Lower lobe of right lung (tissue), 2 donors: Measurements from ENCODE around the gene LIMCH1. TPM values are rescaled to one million over a fixed set of nuclear protein-coding genes. Genes with fewer than 3 reads are reported as not detected.

ENCODE experiments used
- ATAC-seq, 2 donors: fragments of 200-7000 bp; cut with Tn5 transposase; one replicate each; pipeline ENCODE4 v1.9.1; 2020 to 2022; ENCODE audit warnings: mild to moderate bottlenecking in 2 of 2, moderate library complexity in 2 of 2
- DNase-seq: peaks from one replicate; pipeline ENCODE4 v3.0.0-alpha.2; 2020
- H3K27ac ChIP-seq: fragments of 200-600 bp; one replicate; pipeline ENCODE4 v1.8.0; 2022
- H3K27me3 ChIP-seq: fragments of 200-600 bp; one replicate; pipeline ENCODE4 v1.8.0; 2022; ENCODE audit warnings: low read depth
- H3K36me3 ChIP-seq: fragments of 200-600 bp; one replicate; pipeline ENCODE4 v1.8.0; 2022; ENCODE audit warnings: mild to moderate bottlenecking
- H3K4me1 ChIP-seq: fragments of 200-600 bp; one replicate; pipeline ENCODE4 v1.8.0; 2022
- H3K4me3 ChIP-seq: fragments of 200-600 bp; one replicate; pipeline ENCODE4 v1.8.0; 2022; ENCODE audit warnings: mild to moderate bottlenecking
- H3K9me3 ChIP-seq: fragments of 200-600 bp; one replicate; pipeline ENCODE4 v1.8.0; 2022
- intact Hi-C: fragments of 100-400 bp; cut with DNase I; formaldehyde crosslinking; loops from one replicate; pipeline ENCODE4 v1.11.0; 2022
- total RNA-seq: library from RNA; stranded (reverse); fragmentation: NEBNext Ultra II Directional; extraction: Animal tissue kit (Norgen Biotek cat#: 25700); gene quantifications from one replicate; pipeline ENCODE4 v1.2.1, GENCODE V29; 2021
- TF ChIP-seq, protein P1 (sequence below): fragments of 200-600 bp; IDR thresholded peaks from one replicate; pipeline ENCODE4 v1.8.0; 2022; ENCODE audit warnings: antibody characterized with exemption, mild to moderate bottlenecking
- donor health status: DM: no; HTN: yes; CAD: no; lungs with severe emphysema.

LIMCH1 gene
- total RNA-seq, 1 donor from 2014 or later, result 267 TPM

DNA sequence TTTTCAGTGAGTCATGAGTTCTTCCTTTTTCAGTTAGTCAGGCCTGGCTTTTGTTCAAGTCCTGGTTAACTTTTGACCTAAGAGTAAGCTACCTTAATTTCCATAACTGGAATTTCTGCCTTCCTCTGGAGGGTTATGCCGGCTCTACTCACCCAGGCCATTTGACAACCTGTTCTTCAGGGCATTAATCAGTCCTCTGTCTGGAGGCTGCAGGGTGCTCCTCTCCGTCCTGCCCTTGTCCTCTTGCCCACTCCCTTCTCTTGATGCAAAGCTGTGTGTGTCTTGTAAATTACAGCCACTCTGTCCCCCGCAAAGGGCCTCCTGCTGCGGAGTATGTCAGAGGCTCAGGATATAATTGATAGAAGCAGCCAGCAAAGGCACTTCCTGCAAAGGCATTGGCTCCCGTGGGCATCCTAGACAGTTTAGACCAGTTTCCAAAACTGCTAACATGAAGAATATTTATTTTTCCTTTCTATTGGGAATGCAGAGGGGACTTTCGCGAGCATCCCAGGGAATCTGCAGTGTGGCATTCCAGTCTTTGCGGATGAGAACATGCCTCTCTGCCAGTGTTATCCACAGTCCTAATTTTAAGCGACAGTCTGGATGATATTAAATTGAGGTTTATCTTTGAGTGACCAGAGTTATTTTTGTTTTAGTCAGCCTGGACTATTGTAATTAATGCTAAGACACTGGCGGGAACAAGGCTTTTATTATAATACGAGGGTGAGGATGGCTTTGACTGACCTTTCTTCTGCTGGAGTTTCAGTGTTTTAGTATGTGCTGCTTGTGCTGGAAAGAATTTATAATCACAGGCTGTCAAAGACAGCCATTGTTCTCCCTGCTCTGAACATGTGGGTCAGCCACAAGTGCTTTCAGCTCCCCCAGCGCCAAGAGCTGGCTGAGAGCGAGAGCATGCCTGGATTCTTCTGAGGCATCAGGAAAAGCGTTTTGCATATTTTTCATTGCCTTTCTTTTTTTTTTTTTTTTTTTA is 74.2 kb downstream of the LIMCH1 start:
- TF ChIP-seq, protein P1, sequence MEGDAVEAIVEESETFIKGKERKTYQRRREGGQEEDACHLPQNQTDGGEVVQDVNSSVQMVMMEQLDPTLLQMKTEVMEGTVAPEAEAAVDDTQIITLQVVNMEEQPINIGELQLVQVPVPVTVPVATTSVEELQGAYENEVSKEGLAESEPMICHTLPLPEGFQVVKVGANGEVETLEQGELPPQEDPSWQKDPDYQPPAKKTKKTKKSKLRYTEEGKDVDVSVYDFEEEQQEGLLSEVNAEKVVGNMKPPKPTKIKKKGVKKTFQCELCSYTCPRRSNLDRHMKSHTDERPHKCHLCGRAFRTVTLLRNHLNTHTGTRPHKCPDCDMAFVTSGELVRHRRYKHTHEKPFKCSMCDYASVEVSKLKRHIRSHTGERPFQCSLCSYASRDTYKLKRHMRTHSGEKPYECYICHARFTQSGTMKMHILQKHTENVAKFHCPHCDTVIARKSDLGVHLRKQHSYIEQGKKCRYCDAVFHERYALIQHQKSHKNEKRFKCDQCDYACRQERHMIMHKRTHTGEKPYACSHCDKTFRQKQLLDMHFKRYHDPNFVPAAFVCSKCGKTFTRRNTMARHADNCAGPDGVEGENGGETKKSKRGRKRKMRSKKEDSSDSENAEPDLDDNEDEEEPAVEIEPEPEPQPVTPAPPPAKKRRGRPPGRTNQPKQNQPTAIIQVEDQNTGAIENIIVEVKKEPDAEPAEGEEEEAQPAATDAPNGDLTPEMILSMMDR, result no peak
- ATAC-seq, result peak; percentile 77 to 86
- H3K4me3 ChIP-seq, result no peak overlapping the region
- no peak overlapping the region for H3K27ac ChIP-seq
- H3K9me3 ChIP-seq, result no peaks in the 10 kb centered on the region
- no peaks in the 10 kb centered on the region for H3K27me3 ChIP-seq
- H3K4me1 ChIP-seq, result peaks cover 31% of the 10 kb centered on the region
- no peak for DNase-seq
- intact Hi-C loops, result no loop called here
- peaks cover 37% of the 10 kb centered on the region for H3K36me3 ChIP-seq

GRCh38 chr4:41613386-41613785 is 75.4 kb downstream of the LIMCH1 start:
- no peak for ATAC-seq
- Histone ChIP-seq H3K27me3 (no peaks in the 10 kb centered on the region), H3K36me3 (peaks cover 26% of the 10 kb centered on the region), H3K4me3 (no peak overlapping the region), H3K9me3 (no peaks in the 10 kb centered on the region), H3K4me1 (peaks cover 31% of the 10 kb centered on the region), H3K27ac (no peak overlapping the region)
- intact Hi-C loops, result no loop called here
- DNase-seq, result no peak
- TF ChIP-seq, protein P1, result no peak

- H3K9me3 ChIP-seq, result no peaks in the 10 kb centered on the region
- no peak overlapping the region for H3K4me3 ChIP-seq
- intact Hi-C loops, result no loop called here
- no peaks in the 10 kb centered on the region for H3K27me3 ChIP-seq
- ATAC-seq (peak; percentile 35 to 39), DNase-seq (no peak)
- TF ChIP-seq, protein P1, result no peak
- H3K27ac ChIP-seq, result no peak overlapping the region
- H3K36me3 ChIP-seq, result peaks cover 26% of the 10 kb centered on the region
- peaks cover 31% of the 10 kb centered on the region for H3K4me1 ChIP-seq
Measured at GRCh38 chr4:41613821-41614220, 75.9 kb downstream of the LIMCH1 start.

- TF ChIP-seq, protein P1, result no peak
- Histone ChIP-seq H3K9me3 (no peaks in the 10 kb centered on the region), H3K27ac (no peak overlapping the region), H3K36me3 (peaks cover 31% of the 10 kb centered on the region), H3K27me3 (no peaks in the 10 kb centered on the region), H3K4me1 (peaks cover 31% of the 10 kb centered on the region), H3K4me3 (no peak overlapping the region)
- intact Hi-C loops, result no loop called here
- DNase-seq (no peak), ATAC-seq (no peak)
Measured at GRCh38 chr4:41614519-41614918, 76.6 kb downstream of the LIMCH1 start.

DNA sequence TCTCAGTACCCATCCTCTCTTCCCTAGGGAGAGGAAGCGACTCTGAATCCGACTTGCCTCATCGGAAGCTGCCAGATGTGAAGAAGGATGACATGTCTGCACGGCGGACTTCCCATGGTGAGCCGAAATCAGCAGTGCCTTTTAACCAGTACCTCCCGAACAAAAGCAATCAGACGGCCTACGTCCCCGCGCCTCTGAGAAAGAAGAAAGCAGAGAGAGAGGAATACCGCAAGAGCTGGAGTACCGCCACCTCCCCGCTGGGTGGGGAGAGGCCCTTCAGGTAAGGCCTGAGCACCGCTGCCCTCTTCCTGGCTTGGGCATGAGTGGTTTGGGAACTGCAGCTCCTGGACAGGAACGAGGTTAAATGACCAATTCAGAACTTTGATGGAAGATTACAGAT is 81.2 kb downstream of the LIMCH1 start:
- Histone ChIP-seq H3K4me3 (no peak overlapping the region), H3K4me1 (no peaks in the 10 kb centered on the region), H3K9me3 (no peaks in the 10 kb centered on the region), H3K36me3 (peaks cover 38% of the 10 kb centered on the region), H3K27me3 (no peaks in the 10 kb centered on the region), H3K27ac (no peak overlapping the region)
- no peak for ATAC-seq
- TF ChIP-seq, protein P1, result no peak
- intact Hi-C loops, result no loop called here
- no peak for DNase-seq
